Liver (tissue), 9 donors: ENCODE results near the gene APBB1. TPM values are rescaled to one million over a fixed set of nuclear protein-coding genes. Genes with fewer than 3 reads are reported as not detected.

Experiments used
- DNase-seq: peaks from one replicate; pipeline ENCODE4 v3.0.0-alpha.2; 2017; ENCODE audit warnings: low spot score
- H3K27ac ChIP-seq, 2 donors: one replicate each; pipeline ENCODE4 v1.7.0; 2013; ENCODE audit warnings: inconsistent platforms in 2 of 2, low read length in 2 of 2, control low read depth in 1 of 2, low read depth in 1 of 2, mild to moderate bottlenecking in 1 of 2
- H3K27me3 ChIP-seq, 4 donors: one replicate each; pipeline versions ENCODE4 v1.6.1 to v1.7.0; 2013; ENCODE audit warnings: low read length in 3 of 4, inconsistent platforms in 1 of 4, mild to moderate bottlenecking in 1 of 4, moderate library complexity in 1 of 4; ENCODE audit not compliant: control insufficient read depth in 4 of 4, insufficient read depth in 4 of 4
- H3K36me3 ChIP-seq, 4 donors: one replicate each; pipeline versions ENCODE4 v1.6.1 to v1.7.0; 2013; ENCODE audit warnings: low read length in 3 of 4, mild to moderate bottlenecking in 3 of 4, low read depth in 1 of 4, moderate library complexity in 1 of 4; ENCODE audit not compliant: control insufficient read depth in 4 of 4, insufficient read depth in 3 of 4
- H3K4me1 ChIP-seq, 4 donors: one replicate each; pipeline versions ENCODE4 v1.6.1 to v1.7.0; 2013; ENCODE audit warnings: low read length in 3 of 4, mild to moderate bottlenecking in 3 of 4, moderate library complexity in 1 of 4; ENCODE audit not compliant: control insufficient read depth in 4 of 4, insufficient read depth in 4 of 4
- H3K4me3 ChIP-seq, 3 donors: one replicate each; pipeline versions ENCODE4 v1.6.1 to v1.7.0; 2013; ENCODE audit warnings: low read length in 3 of 3, control low read depth in 1 of 3, low read depth in 1 of 3, mild to moderate bottlenecking in 1 of 3
- H3K9ac ChIP-seq, 2 donors: one replicate each; pipeline ENCODE4 v1.7.0; 2013; ENCODE audit warnings: low read length in 2 of 2, mild to moderate bottlenecking in 2 of 2, moderate library complexity in 2 of 2, control low read depth in 1 of 2, low read depth in 1 of 2
- H3K9me3 ChIP-seq, 4 donors: one replicate each; pipeline versions ENCODE4 v1.6.1 to v1.7.0; 2013; ENCODE audit warnings: low read length in 3 of 4; ENCODE audit not compliant: control insufficient read depth in 4 of 4
- ATF3 ChIP-seq: IDR thresholded peaks from 2 replicates; pipeline ENCODE4 v1.6.1; 2016; ENCODE audit warnings: antibody characterized with exemption
- CTCF ChIP-seq: fragments of 150-350 bp; IDR thresholded peaks from 2 replicates; pipeline ENCODE4 v1.5.1; 2017; ENCODE audit warnings: improper control_type of control experiment, low read depth, low read length; ENCODE audit not compliant: missing input control
- EGR1 ChIP-seq, 2 donors: IDR thresholded peaks; 2 replicates each; pipeline ENCODE4 v1.6.1; 2016 to 2018; ENCODE audit warnings: antibody characterized with exemption in 2 of 2, low read depth in 2 of 2
- FOXA1 ChIP-seq: IDR thresholded peaks from 2 replicates; pipeline ENCODE4 v1.6.1; 2016; ENCODE audit warnings: antibody characterized with exemption
- FOXA2 ChIP-seq: IDR thresholded peaks from 2 replicates; pipeline ENCODE4 v1.6.1; 2016; ENCODE audit warnings: antibody characterized with exemption
- GABPA ChIP-seq, 2 donors: IDR thresholded peaks in 1 of 2; conservative IDR thresholded peaks in 1 of 2; 2 replicates each; pipeline ENCODE4 v1.6.1; 2016; ENCODE audit warnings: antibody characterized with exemption in 2 of 2, mild to moderate bottlenecking in 1 of 2, moderate library complexity in 1 of 2
- HNF4A ChIP-seq, 2 donors: conservative IDR thresholded peaks; 2 replicates each; pipeline ENCODE4 v1.6.1; 2016; ENCODE audit warnings: antibody characterized with exemption in 2 of 2, mild to moderate bottlenecking in 2 of 2
- HNF4G ChIP-seq: IDR thresholded peaks from 2 replicates; pipeline ENCODE4 v1.6.1; 2016; ENCODE audit warnings: antibody characterized with exemption
- JUND ChIP-seq, 2 donors: IDR thresholded peaks; 2 replicates each; pipeline ENCODE4 v1.6.1; 2016; ENCODE audit warnings: antibody characterized with exemption in 2 of 2
- MAX ChIP-seq: IDR thresholded peaks from 2 replicates; pipeline ENCODE4 v1.6.1; 2016; ENCODE audit warnings: antibody characterized with exemption
- NR2F2 ChIP-seq: IDR thresholded peaks from 2 replicates; pipeline ENCODE4 v1.6.1; 2016; ENCODE audit warnings: antibody characterized with exemption
- RAD21 ChIP-seq, 2 donors: IDR thresholded peaks; 2 replicates each; pipeline ENCODE4 v1.6.1; 2016; ENCODE audit warnings: antibody characterized with exemption in 2 of 2, mild to moderate bottlenecking in 2 of 2
- REST ChIP-seq: IDR thresholded peaks from 2 replicates; pipeline ENCODE4 v1.6.1; 2016; ENCODE audit warnings: antibody characterized with exemption, mild to moderate bottlenecking
- RXRA ChIP-seq, 2 donors: IDR thresholded peaks; 2 replicates each; pipeline ENCODE4 v1.6.1; 2017 to 2018; ENCODE audit warnings: antibody characterized with exemption in 2 of 2, mild to moderate bottlenecking in 1 of 2
- SP1 ChIP-seq: IDR thresholded peaks from 2 replicates; pipeline ENCODE4 v1.6.1; 2018; ENCODE audit warnings: antibody characterized with exemption, mild to moderate bottlenecking
- TAF1 ChIP-seq: conservative IDR thresholded peaks from 2 replicates; pipeline ENCODE4 v1.6.1; 2016; ENCODE audit warnings: antibody characterized with exemption, mild to moderate bottlenecking
- YY1 ChIP-seq: IDR thresholded peaks from 2 replicates; pipeline ENCODE4 v1.6.1; 2016; ENCODE audit warnings: antibody characterized with exemption, mild to moderate bottlenecking
- ZBTB33 ChIP-seq: IDR thresholded peaks from 2 replicates; pipeline ENCODE4 v1.6.1; 2016; ENCODE audit warnings: antibody characterized with exemption
- WGBS: extraction: QIAGEN DNeasy Blood & Tissue Kit; methylation state at CpG from one replicate; pipeline ENCODE4 v1.1.7; 2013; 5-methylcytosine and 5-hydroxymethylcytosine counted together
- polyA plus RNA-seq, 2 donors: library from polyadenylated mRNA; stranded (reverse) in 1 of 2; unstranded in 1 of 2; fragments of 200-250 nt in 1 of 2; fragments of >200 nt in 1 of 2; fragmentation: Nextera tagmentation in 1 of 2; extraction: Ambion mirVana in 1 of 2; gene quantifications; one replicate each; pipeline versions ENCODE4 v1.2.1 to v1.2.3, GENCODE V29; 2013 to 2015
- total RNA-seq, 2 donors: library from RNA; depleted of rRNA; stranded (reverse); fragments of >200 nt; gene quantifications; one replicate each; pipeline ENCODE4 v1.2.3, GENCODE V29; 2014
- donor health status: healthy.
- donor health status: healthy.
- donor health status: healthy.
- donor health status: healthy.
- donor health status: healthy.

APBB1 gene
- total and polyA plus RNA-seq, 4 donors: 2.5 to 8.6 (median 6.3) TPM

- 1% methylated on average over 63 of the region's 63 CpGs for WGBS
- peaks cover 8 to 40% (median 30%) of the 10 kb centered on the region in 4 donors for H3K4me1 ChIP-seq
- DNase-seq: peak; percentile 93
Measured at GRCh38 chr11:6389905-6390717, 28.8 kb downstream of the APBB1 start, which contains the start of gene SMPD1. Gene SMPD1 (plus strand): TSS chr11:6390474. CDS start chr11:6390599, 125 bp downstream.

More at GRCh38 chr11:6389905-6390717, 28.8 kb downstream of the APBB1 start, which contains the start of gene SMPD1:
- Histone ChIP-seq H3K9ac (peak within 1 kb of the TSS; percentile 75 to 82), H3K27ac (peak within 1 kb of the TSS; percentile 68 to 84), H3K27me3 (no peaks in the 10 kb centered on the region), H3K9me3 (no peaks in the 10 kb centered on the region), H3K36me3 (peaks cover 0 to 13% (median 7%) of the 10 kb centered on the region in 4 donors), H3K4me3 (peak within 1 kb of the TSS; percentile 68 to 93 (median 78))
- TF ChIP-seq ZBTB33: no peak
- peak; percentile 98 to 100 for TF ChIP-seq EGR1 (IDR thresholded peaks at IDR 0.05; ENCODE audit: low read depth in 2 of 2)
- no peak for TF ChIP-seq CTCF
- TF ChIP-seq YY1: peak; percentile 50
- peak; percentile 74 for TF ChIP-seq MAX
- peak in 1 of 2 donors; percentile 86 for TF ChIP-seq GABPA (IDR thresholded peaks at IDR 0.05 in 1 of 2, conservative IDR thresholded peaks at IDR 0.05 in 1 of 2)
- TF ChIP-seq JUND (IDR thresholded peaks at IDR 0.05): peak in 1 of 2 donors; percentile 64
- TF ChIP-seq HNF4A (conservative IDR thresholded peaks at IDR 0.05): peak; percentile 24 to 49
- TF ChIP-seq FOXA1: peak; percentile 27
- peak; percentile 75 for TF ChIP-seq SP1
- peak; percentile 59 for TF ChIP-seq NR2F2
- peak; percentile 25 for TF ChIP-seq FOXA2
- no peak for TF ChIP-seq ATF3
- TF ChIP-seq TAF1: peak; percentile 37
- no peak for TF ChIP-seq HNF4G
- TF ChIP-seq REST: peak; percentile 35
- TF ChIP-seq RXRA (IDR thresholded peaks at IDR 0.05): peak; percentile 63 to 68
- TF ChIP-seq RAD21 (IDR thresholded peaks at IDR 0.05): peak in 1 of 2 donors; percentile 47
